GM23338 (cell line): ENCODE measurements around the gene GLI3.

Source experiments
- CREB1 ChIP-seq: fragments of 250-450 bp; sonication (Bioruptor Pico); IDR thresholded peaks from 2 replicates; pipeline ENCODE4 v1.5.0; 2020; ENCODE audit warnings: low read depth, mild to moderate bottlenecking, moderate library complexity
- EZH2 ChIP-seq: fragments of 200-600 bp; sonication (generic); IDR thresholded peaks from one replicate; pipeline ENCODE4 v1.8.0; 2017; ENCODE audit warnings: antibody characterized with exemption, mild to moderate bottlenecking, low read depth; ENCODE audit not compliant: unreplicated experiment
- EZH2phosphoT487 ChIP-seq: fragments of 200-600 bp; sonication (generic); IDR thresholded peaks from one replicate; pipeline ENCODE4 v1.8.1; 2018; ENCODE audit warnings: antibody characterized with exemption; ENCODE audit not compliant: unreplicated experiment
- JUNB ChIP-seq: IDR thresholded peaks from one replicate; pipeline ENCODE4 v1.6.1; 2016; ENCODE audit warnings: antibody characterized with exemption; ENCODE audit not compliant: unreplicated experiment
- POLR2AphosphoS5 ChIP-seq: IDR thresholded peaks from 2 replicates; pipeline ENCODE4 v1.6.1; 2016; ENCODE audit warnings: antibody characterized with exemption, low read depth
- ZNF114 ChIP-seq: fragments of 250-450 bp; sonication (Bioruptor Pico); IDR thresholded peaks from 2 replicates; pipeline ENCODE4 v1.5.0; 2020; ENCODE audit warnings: mild to moderate bottlenecking, moderate library complexity
- TF ChIP-seq, protein P1 (sequence below), 2 experiments: fragments of 200-600 bp in 1 of 2; sonication (generic) in 1 of 2; conservative IDR thresholded peaks; 2 replicates each; pipeline versions ENCODE4 v1.5.1 to v1.6.1; 2016 to 2017; ENCODE audit warnings: antibody characterized with exemption in 2 of 2, low read depth in 2 of 2, mild to moderate bottlenecking in 2 of 2, moderate library complexity in 1 of 2
- TF ChIP-seq, protein P2 (sequence below): IDR thresholded peaks from one replicate; pipeline ENCODE4 v1.6.1; 2018; ENCODE audit warnings: antibody characterized with exemption; ENCODE audit not compliant: unreplicated experiment

DNA sequence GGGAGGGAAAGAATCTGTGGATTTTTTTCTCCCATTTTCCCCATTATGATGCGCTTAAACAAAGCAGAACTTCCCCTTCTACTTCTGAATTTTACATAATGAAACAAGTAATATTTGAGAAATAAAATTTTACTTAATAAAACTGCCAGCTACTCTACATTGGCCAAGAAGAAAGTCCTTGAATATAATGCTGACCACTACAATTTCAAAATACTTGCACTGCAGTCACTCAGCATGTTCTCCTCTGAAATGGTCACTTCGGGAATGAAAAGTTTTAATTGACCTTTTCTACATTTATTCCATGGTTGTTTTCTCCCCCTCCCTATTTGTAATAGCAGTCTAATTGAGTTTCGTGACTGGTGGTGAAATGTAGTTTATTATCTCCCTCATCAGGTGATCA lies 23.9 kb downstream of the GLI3 start:
- TF ChIP-seq POLR2AphosphoS5 (no peak), EZH2 (no peak), EZH2phosphoT487 (no peak), JUNB (no peak), ZNF114 (CRISPR knock-in tag) (no peak), CREB1 (no peak)
- TF ChIP-seq, protein P1, sequence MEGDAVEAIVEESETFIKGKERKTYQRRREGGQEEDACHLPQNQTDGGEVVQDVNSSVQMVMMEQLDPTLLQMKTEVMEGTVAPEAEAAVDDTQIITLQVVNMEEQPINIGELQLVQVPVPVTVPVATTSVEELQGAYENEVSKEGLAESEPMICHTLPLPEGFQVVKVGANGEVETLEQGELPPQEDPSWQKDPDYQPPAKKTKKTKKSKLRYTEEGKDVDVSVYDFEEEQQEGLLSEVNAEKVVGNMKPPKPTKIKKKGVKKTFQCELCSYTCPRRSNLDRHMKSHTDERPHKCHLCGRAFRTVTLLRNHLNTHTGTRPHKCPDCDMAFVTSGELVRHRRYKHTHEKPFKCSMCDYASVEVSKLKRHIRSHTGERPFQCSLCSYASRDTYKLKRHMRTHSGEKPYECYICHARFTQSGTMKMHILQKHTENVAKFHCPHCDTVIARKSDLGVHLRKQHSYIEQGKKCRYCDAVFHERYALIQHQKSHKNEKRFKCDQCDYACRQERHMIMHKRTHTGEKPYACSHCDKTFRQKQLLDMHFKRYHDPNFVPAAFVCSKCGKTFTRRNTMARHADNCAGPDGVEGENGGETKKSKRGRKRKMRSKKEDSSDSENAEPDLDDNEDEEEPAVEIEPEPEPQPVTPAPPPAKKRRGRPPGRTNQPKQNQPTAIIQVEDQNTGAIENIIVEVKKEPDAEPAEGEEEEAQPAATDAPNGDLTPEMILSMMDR (conservative IDR thresholded peaks at IDR 0.05; ENCODE audit: low read depth in 2 of 2), result no peak
- TF ChIP-seq, protein P2, sequence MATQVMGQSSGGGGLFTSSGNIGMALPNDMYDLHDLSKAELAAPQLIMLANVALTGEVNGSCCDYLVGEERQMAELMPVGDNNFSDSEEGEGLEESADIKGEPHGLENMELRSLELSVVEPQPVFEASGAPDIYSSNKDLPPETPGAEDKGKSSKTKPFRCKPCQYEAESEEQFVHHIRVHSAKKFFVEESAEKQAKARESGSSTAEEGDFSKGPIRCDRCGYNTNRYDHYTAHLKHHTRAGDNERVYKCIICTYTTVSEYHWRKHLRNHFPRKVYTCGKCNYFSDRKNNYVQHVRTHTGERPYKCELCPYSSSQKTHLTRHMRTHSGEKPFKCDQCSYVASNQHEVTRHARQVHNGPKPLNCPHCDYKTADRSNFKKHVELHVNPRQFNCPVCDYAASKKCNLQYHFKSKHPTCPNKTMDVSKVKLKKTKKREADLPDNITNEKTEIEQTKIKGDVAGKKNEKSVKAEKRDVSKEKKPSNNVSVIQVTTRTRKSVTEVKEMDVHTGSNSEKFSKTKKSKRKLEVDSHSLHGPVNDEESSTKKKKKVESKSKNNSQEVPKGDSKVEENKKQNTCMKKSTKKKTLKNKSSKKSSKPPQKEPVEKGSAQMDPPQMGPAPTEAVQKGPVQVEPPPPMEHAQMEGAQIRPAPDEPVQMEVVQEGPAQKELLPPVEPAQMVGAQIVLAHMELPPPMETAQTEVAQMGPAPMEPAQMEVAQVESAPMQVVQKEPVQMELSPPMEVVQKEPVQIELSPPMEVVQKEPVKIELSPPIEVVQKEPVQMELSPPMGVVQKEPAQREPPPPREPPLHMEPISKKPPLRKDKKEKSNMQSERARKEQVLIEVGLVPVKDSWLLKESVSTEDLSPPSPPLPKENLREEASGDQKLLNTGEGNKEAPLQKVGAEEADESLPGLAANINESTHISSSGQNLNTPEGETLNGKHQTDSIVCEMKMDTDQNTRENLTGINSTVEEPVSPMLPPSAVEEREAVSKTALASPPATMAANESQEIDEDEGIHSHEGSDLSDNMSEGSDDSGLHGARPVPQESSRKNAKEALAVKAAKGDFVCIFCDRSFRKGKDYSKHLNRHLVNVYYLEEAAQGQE, result no peak
